Left ventricle myocardium superior (tissue), 1 donor: ENCODE data around the gene KEL. TPM values are rescaled to one million over a fixed set of nuclear protein-coding genes. Genes with fewer than 3 reads are reported as not detected.

ENCODE experiments used
- ATAC-seq: fragments of 200-7000 bp; cut with Tn5 transposase; one replicate; pipeline ENCODE4 v1.9.1; 2020; ENCODE audit warnings: mild to moderate bottlenecking, moderate library complexity
- DNase-seq: peaks from one replicate; pipeline ENCODE4 v3.0.0-alpha.2; 2020
- intact Hi-C: fragments of 100-400 bp; cut with micrococcal nuclease; formaldehyde crosslinking; loops from one replicate; pipeline ENCODE4 v1.11.0; 2022
- total RNA-seq: library from RNA; stranded (reverse); fragmentation: NEBNext Ultra II Directional; extraction: Animal tissue kit (Norgen Biotek cat#: 25700); gene quantifications from one replicate; pipeline ENCODE4 v1.2.1, GENCODE V29; 2021
- donor health status: DM: no; HTN: yes; CAD: no; lungs with severe emphysema.

KEL gene
- total RNA-seq, 1 donor from 2014 or later: 0.27 TPM

GRCh38 chr7:142933624-142934023 is 28.5 kb downstream of the KEL start, which contains the start of gene TRPV5:
Gene TRPV5, minus strand, starts transcription at chr7:142933746. Its CDS starts 287 bp downstream, at chr7:142933459.
- ATAC-seq: no peak
- intact Hi-C loops: no loop called here
- DNase-seq: no peak

- intact Hi-C loops: no loop called here
- ATAC-seq (no peak), DNase-seq (no peak)
Measured at GRCh38 chr7:142933092-142933475, 29.1 kb downstream of the KEL start.

- intact Hi-C loops: no loop called here
- ATAC-seq: no peak
- DNase-seq: no peak
Measured at GRCh38 chr7:142932386-142933091, 29.6 kb downstream of the KEL start.

GRCh38 chr7:142930126-142930730 is 31.9 kb downstream of the KEL start:
- no peak for ATAC-seq
- intact Hi-C loops: no loop called here
- no peak for DNase-seq

GRCh38 chr7:142927949-142928348 is 34.2 kb downstream of the KEL start:
- ATAC-seq (no peak), DNase-seq (no peak)
- intact Hi-C loops: no loop called here

DNA sequence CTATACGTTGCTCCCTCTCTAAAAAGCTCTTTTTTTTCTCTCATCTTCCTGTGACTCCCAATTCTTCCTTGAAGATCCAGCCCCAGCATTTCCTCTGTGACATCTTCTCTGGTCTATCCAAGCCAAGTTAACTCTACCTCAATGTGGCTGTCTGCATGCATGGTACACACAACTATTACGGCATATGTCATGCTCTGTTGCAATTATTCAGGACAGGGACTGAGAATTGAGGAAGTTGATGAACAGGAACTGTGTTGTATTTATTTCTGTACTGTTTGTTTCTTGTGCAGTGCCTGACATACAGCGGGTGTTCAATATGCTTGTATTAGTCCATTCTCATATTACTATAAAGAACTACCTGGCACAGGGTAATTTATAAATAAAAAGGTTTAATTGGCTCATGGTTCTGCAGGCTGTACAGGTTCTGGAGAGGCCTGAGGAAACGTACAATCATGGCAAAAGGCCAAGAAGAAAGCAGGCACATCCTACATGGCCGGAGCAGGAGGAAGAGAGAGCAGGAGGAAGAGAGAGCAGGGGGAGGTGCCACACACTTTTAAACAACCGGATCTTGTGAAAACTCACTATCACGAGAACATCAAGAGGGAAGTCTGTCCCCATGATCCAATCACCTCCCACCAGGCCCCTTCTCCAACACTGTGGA is 34.9 kb downstream of the KEL start:
- intact Hi-C loops: no loop called here
- peak; percentile 61 for ATAC-seq
- no peak for DNase-seq

DNA sequence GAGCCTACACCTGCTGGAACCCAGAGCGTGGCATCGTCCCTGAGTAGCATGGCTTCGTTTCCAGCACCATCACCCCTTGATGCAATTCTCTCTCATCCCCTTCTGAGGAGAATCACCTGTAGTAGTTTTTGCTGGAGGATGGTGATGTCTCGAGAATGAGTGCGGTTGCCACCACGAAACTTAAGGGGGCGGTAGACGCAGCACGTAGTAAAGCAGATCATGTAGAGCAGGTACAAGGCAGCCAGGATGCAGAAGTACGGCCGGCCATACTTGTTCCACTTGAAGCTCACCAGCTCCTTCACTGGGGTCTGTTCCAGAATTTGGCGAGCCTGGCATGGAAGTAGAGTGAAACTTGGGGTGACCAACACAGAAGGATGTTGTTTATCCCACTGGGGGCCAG is 36.8 kb downstream of the KEL start:
- intact Hi-C loops: no loop called here
- no peak for ATAC-seq
- DNase-seq: no peak

GRCh38 chr7:142923391-142923790 is 38.8 kb downstream of the KEL start:
- intact Hi-C loops: no loop called here
- ATAC-seq: no peak
- DNase-seq: no peak

GRCh38 chr7:142919656-142920055 is 42.5 kb downstream of the KEL start:
- ATAC-seq (no peak), DNase-seq (no peak)
- intact Hi-C loops: no loop called here

DNA sequence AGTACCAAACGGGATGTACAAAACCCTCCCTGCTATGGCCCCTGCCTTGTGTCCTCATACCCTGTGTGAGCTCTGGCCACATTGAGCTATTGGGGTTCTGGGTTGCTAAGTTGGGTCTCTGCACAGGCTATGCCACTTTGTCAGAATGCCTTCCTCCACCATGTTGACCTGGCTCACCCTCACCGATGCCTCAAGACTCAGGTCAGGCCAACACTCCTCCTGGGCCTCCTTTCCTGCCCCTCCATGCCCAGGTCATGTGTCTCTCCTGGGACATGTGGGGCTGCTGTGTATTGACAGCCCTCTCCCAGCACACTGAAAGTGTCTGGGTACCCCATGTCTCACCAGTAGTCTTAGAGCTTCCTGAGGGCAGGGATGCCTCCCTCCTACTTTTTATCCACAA is 43.3 kb downstream of the KEL start:
- DNase-seq (no peak), ATAC-seq (no peak)
- intact Hi-C loops: no loop called here

- ATAC-seq (no peak), DNase-seq (no peak)
- intact Hi-C loops: no loop called here
Measured at GRCh38 chr7:142917447-142917846, 44.7 kb downstream of the KEL start.

GRCh38 chr7:142916508-142916907 is 45.7 kb downstream of the KEL start:
- DNase-seq (no peak), ATAC-seq (no peak)
- intact Hi-C loops: no loop called here

GRCh38 chr7:142915315-142915714 is 46.8 kb downstream of the KEL start:
- intact Hi-C loops: no loop called here
- DNase-seq (no peak), ATAC-seq (no peak)

DNA sequence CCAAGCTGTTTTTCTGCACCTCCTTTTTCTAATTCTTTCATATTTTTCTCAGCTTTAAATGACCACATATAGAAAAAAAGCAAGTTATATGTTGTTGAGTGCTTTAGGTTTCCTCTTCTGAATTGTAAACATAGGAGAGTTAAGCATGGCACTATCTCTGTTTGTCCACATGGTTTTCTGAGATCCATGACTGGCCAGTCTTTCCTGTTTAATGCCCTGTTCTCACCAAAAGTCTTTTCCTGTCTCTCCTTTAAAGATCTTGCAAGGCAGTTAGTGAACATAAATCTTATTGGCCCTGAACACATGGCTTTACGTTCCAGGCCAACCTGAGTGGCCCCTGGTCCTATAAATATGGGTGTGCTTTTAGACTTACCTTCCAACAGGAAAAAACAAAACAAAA is 48.0 kb downstream of the KEL start:
- DNase-seq (no peak), ATAC-seq (no peak)
- intact Hi-C loops: no loop called here

DNA sequence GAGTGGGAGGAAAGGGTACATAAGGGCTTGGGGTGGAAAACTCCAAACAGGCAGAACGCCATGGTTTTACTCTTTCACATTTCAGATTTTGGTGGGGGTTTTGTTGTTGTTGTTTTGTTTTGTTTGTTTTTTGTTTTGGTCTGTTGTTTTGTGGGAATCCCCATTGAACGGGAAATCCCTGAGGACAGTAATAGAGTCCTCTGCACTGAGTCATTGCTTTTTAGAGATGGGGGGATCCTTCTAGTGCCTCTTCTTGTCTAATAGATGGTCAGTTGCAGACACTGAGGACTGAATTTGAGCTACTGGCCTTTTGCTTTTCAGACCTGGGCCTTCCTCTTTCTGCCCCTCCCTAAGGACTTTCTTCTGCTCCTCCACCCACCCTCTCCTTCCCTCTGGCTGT is 48.6 kb downstream of the KEL start:
- DNase-seq: no peak
- intact Hi-C loops: no loop called here

DNA sequence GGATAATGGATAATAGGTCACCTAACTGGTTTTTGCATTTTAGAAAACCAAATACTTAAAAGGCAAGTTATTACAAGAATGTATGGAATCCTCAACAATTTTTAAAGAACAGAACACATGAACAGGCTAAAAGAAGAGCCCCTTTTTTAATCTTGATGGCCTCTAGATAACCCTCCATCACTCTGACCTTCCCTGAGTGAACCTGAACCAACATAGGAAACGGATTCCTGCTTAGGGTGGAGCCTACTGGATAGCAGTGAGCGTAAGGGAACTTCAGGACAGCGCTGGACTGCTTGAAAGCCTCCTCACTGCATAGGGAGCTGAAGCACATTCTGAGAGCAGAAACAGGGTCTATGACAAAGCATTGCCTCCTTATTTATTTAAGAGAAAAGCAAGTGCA is 49.1 kb downstream of the KEL start:
- ATAC-seq (no peak), DNase-seq (no peak)
- intact Hi-C loops: no loop called here

More for the DNA sequence above, 48.6 kb downstream of the KEL start:
- no peak for ATAC-seq

- no peak for ATAC-seq
- DNase-seq: no peak
- intact Hi-C loops: no loop called here
Measured at GRCh38 chr7:142910481-142910880, 51.7 kb downstream of the KEL start.

GRCh38 chr7:142910031-142910433 is 52.1 kb downstream of the KEL start:
- intact Hi-C loops: no loop called here
- ATAC-seq (no peak), DNase-seq (no peak)

DNA sequence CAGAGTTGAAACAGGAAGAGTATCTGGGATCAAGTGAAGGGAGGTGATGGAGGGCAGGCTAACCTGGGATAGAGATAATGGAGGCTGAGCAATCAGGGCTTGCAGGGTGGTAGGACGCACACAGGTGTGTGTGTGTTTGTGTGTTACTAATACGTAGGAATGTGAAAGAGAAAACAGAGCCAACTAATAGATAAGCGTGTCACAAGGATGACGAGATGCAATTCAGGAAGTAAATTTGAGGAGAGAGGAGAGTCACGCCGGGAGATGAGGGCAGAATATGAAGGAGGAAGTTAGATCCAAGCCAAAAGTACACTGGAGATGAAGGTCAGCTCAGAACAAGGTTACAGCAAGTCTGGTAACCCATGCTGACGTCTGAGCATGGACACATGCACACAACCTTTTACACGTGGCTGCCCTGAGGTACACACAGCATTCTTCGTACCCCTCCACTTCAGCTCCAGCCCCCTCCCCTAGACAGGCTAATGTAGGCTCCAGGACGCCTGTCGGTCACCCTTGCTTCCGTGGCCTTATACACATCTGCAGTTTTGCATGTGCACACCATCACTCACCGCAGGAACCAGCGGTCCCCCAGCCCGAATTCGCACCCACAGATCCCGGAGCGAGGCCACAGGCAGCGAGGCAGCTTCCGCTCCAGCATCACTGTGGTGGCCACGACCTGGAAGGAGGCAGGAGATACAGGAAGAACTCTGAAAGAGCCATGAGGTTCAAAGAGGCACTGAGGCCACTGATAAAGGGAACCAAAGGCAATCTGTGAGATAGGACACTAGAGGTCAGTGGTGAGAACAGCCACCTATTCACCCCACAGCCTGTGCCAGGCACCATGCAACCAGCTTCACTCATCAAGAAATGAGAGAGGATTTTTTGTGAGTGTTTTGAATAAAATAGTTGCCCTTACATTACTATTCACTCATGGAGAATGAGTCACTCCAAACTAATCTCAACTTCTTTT is 53.0 kb downstream of the KEL start:
- intact Hi-C loops: no loop called here
- ATAC-seq (no peak), DNase-seq (no peak)

- intact Hi-C loops: no loop called here
- ATAC-seq (no peak), DNase-seq (no peak)
Measured at GRCh38 chr7:142908290-142908689, 53.9 kb downstream of the KEL start.
